HEK293 (cell line): ENCODE measurements around the gene TMEM247.

Experiments
- CTCF ChIA-PET: fragments of 350-600 bp; formaldehyde crosslinking; extraction: SDS; loops from one replicate; lab custom pipeline; 2021; ENCODE audit warnings: antibody characterized with exemption; lab: Yijun Ruan, JAX
- POLR2A ChIA-PET: fragments of 300-600 bp; formaldehyde crosslinking; extraction: SDS; loops from one replicate; lab custom pipeline; 2020; ENCODE audit warnings: antibody characterized with exemption, inconsistent platforms; lab: Yijun Ruan, JAX
- H3K27ac ChIP-seq: fragments of 200-500 bp; sonication (Bioruptor generic); 2 replicates; pipeline ENCODE4 v1.5.1; 2014; ENCODE audit warnings: low read depth, low read length, control low read depth, inconsistent platforms; ENCODE audit errors: extremely low read depth
- H3K36me3 ChIP-seq, 2 experiments: fragments of 200-500 bp in 1 of 2; sonication (Bioruptor generic) in 1 of 2; 1 replicate in 1 of 2; 2 replicates in 1 of 2; pipeline ENCODE4 v1.5.1; 2014 to 2017; ENCODE audit warnings: inconsistent platforms in 2 of 2, low read length in 2 of 2; ENCODE audit not compliant: control insufficient read depth in 2 of 2, insufficient read depth in 1 of 2
- H3K4me1 ChIP-seq: fragments of 200-500 bp; sonication (Bioruptor generic); 2 replicates; pipeline ENCODE4 v1.5.1; 2014; ENCODE audit warnings: mild to moderate bottlenecking, low read length, inconsistent platforms; ENCODE audit not compliant: control insufficient read depth, insufficient read depth
- H3K4me3 ChIP-seq: 2 replicates; pipeline ENCODE4 v1.5.1; 2011; ENCODE audit warnings: low read depth, mild to moderate bottlenecking, control low read depth, low read length, moderate library complexity
- H3K9me3 ChIP-seq: fragments of 200-500 bp; sonication (Bioruptor generic); 2 replicates; pipeline ENCODE4 v1.5.1; 2014; ENCODE audit warnings: low read depth, low read length, inconsistent platforms; ENCODE audit not compliant: control insufficient read depth, insufficient read depth
- EGR2 ChIP-seq: fragments of 450-650 bp; formaldehyde crosslinking; IDR thresholded peaks from 2 replicates; pipeline ENCODE4 v1.5.1; 2016; ENCODE audit warnings: low read depth, missing biosample characterization, missing genetic modification characterization
- INSM2 ChIP-seq: fragments of 450-650 bp; formaldehyde crosslinking; IDR thresholded peaks from 2 replicates; pipeline ENCODE4 v1.5.1; 2016; ENCODE audit warnings: missing biosample characterization, missing genetic modification characterization
- PRDM1 ChIP-seq: fragments of 450-650 bp; formaldehyde crosslinking; IDR thresholded peaks from 2 replicates; pipeline ENCODE4; 2016; ENCODE audit warnings: missing biosample characterization, missing genetic modification characterization
- PRDM2 ChIP-seq: fragments of 450-650 bp; formaldehyde crosslinking; IDR thresholded peaks from 2 replicates; pipeline ENCODE4 v1.5.1; 2016; ENCODE audit warnings: missing biosample characterization, missing genetic modification characterization, borderline replicate concordance
- SCRT2 ChIP-seq: fragments of 450-650 bp; formaldehyde crosslinking; IDR thresholded peaks from 2 replicates; pipeline ENCODE4 v1.5.1; 2016; ENCODE audit warnings: missing biosample characterization, missing genetic modification characterization
- TRIM28 ChIP-seq: IDR thresholded peaks from 2 replicates; pipeline ENCODE4 v1.6.1; 2011; ENCODE audit warnings: low read length, control low read depth, borderline replicate concordance
- ZBTB6 ChIP-seq: fragments of 450-650 bp; formaldehyde crosslinking; IDR thresholded peaks from 2 replicates; pipeline ENCODE4 v1.5.1; 2017; ENCODE audit warnings: missing biosample characterization, missing genetic modification characterization
- ZEB2 ChIP-seq: fragments of 450-650 bp; formaldehyde crosslinking; IDR thresholded peaks from 2 replicates; pipeline ENCODE4 v1.5.1; 2016; ENCODE audit warnings: missing biosample characterization, missing genetic modification characterization
- ZFP37 ChIP-seq: fragments of 450-650 bp; formaldehyde crosslinking; IDR thresholded peaks from 2 replicates; pipeline ENCODE4 v1.5.1; 2016; ENCODE audit warnings: missing biosample characterization, missing genetic modification characterization
- ZNF132 ChIP-seq: fragments of 450-650 bp; formaldehyde crosslinking; IDR thresholded peaks from 2 replicates; pipeline ENCODE4 v1.5.1; 2017; ENCODE audit warnings: missing biosample characterization, missing genetic modification characterization, borderline replicate concordance
- ZNF202 ChIP-seq: fragments of 450-650 bp; formaldehyde crosslinking; IDR thresholded peaks from 2 replicates; pipeline ENCODE4 v1.5.1; 2016; ENCODE audit warnings: missing biosample characterization, missing genetic modification characterization, borderline replicate concordance
- ZNF274 ChIP-seq, 2 experiments: fragments of 200-500 bp in 1 of 2; fragments of 450-650 bp in 1 of 2; sonication (Bioruptor generic) in 1 of 2; formaldehyde crosslinking in 1 of 2; IDR thresholded peaks; 2 replicates each; pipeline versions ENCODE4 v1.5.1 to v1.6.1; 2014 to 2016; ENCODE audit warnings: borderline replicate concordance in 1 of 2, inconsistent platforms in 1 of 2, low read length in 1 of 2, missing biosample characterization in 1 of 2, missing genetic modification characterization in 1 of 2
- ZNF404 ChIP-seq: fragments of 450-650 bp; formaldehyde crosslinking; IDR thresholded peaks from 2 replicates; pipeline ENCODE4 v1.5.1; 2017; ENCODE audit warnings: missing biosample characterization, missing genetic modification characterization
- ZNF580 ChIP-seq: fragments of 450-650 bp; formaldehyde crosslinking; IDR thresholded peaks from 2 replicates; pipeline ENCODE4 v1.5.1; 2016; ENCODE audit warnings: missing biosample characterization, missing genetic modification characterization
- ZNF639 ChIP-seq: fragments of 450-650 bp; formaldehyde crosslinking; IDR thresholded peaks from 2 replicates; pipeline ENCODE4 v1.5.1; 2016; ENCODE audit warnings: missing biosample characterization, missing genetic modification characterization
- ZSCAN23 ChIP-seq: fragments of 450-650 bp; formaldehyde crosslinking; IDR thresholded peaks from 2 replicates; pipeline ENCODE4 v1.5.1; 2016; ENCODE audit warnings: missing biosample characterization, missing genetic modification characterization

TMEM247 gene

GRCh38 chr2:46471019-46471583, 8.3 kb upstream of the TMEM247 start:
- TF ChIP-seq ZNF202 (tag by site-specific recombination) = no peak
- TF ChIP-seq EGR2 (tag by site-specific recombination) = no peak
- no peak for TF ChIP-seq ZEB2 (tag by site-specific recombination)
- TF ChIP-seq ZBTB6 (tag by site-specific recombination) = no peak
- TF ChIP-seq ZFP37 (tag by site-specific recombination) = no peak
- no peak for TF ChIP-seq ZNF274 (IDR thresholded peaks at IDR 0.05; ENCODE audit: low read length)
- no peak for TF ChIP-seq ZNF274 (tag by site-specific recombination; IDR thresholded peaks at IDR 0.05; ENCODE audit: borderline replicate concordance)
- TF ChIP-seq ZNF580 (tag by site-specific recombination) = no peak
- TF ChIP-seq PRDM2 (tag by site-specific recombination) = no peak
- no peak for TF ChIP-seq ZNF639 (tag by site-specific recombination)
- TF ChIP-seq SCRT2 (tag by site-specific recombination) = no peak
- no peak for TF ChIP-seq INSM2 (tag by site-specific recombination)
- no peak for TF ChIP-seq PRDM1 (tag by site-specific recombination)
- no peak for TF ChIP-seq ZNF404 (tag by site-specific recombination)
- TF ChIP-seq TRIM28 = no peak
- no peak for TF ChIP-seq ZNF132
- TF ChIP-seq ZSCAN23 = no peak
- ChIA-PET POLR2A (interaction anchor here (0.6 kb wide), 1 partner anchor 101 kb away, joined by 5 read pairs; no protein-coding TSS in a partner anchor), CTCF (interaction anchor here (0.5 to 2.4 kb wide), 4 partner anchors 119 to 417 kb away, joined by 3 to 9 read pairs (median 3); no protein-coding TSS in a partner anchor)
- Histone ChIP-seq H3K27ac (no peak overlapping the region), H3K9me3 (no peaks in the 10 kb centered on the region), H3K4me1 (no peaks in the 10 kb centered on the region), H3K4me3 (no peak overlapping the region), H3K36me3 (no peaks in the 10 kb centered on the region)
